GM19438 (cell line): ENCODE measurements around the gene SMIM13.
"Not testable (repeated sequence)": the region's sequence is repeated elsewhere in the genome, so short reads cannot be mapped to it uniquely, and the experiment has no call there.

Experiments
- ATAC-seq: cut with Tn5 transposase; IDR thresholded peaks from one replicate; pipeline ENCODE4 v1.9.1; 2021; ENCODE audit warnings: low read depth; ENCODE audit not compliant: unreplicated experiment

SMIM13 gene

GRCh38 chr6:11083491-11083890 is 10.1 kb upstream of the SMIM13 start:
- ATAC-seq = no peak

- no peak for ATAC-seq
Measured at GRCh38 chr6:11083956-11084355, 9.7 kb upstream of the SMIM13 start.

DNA sequence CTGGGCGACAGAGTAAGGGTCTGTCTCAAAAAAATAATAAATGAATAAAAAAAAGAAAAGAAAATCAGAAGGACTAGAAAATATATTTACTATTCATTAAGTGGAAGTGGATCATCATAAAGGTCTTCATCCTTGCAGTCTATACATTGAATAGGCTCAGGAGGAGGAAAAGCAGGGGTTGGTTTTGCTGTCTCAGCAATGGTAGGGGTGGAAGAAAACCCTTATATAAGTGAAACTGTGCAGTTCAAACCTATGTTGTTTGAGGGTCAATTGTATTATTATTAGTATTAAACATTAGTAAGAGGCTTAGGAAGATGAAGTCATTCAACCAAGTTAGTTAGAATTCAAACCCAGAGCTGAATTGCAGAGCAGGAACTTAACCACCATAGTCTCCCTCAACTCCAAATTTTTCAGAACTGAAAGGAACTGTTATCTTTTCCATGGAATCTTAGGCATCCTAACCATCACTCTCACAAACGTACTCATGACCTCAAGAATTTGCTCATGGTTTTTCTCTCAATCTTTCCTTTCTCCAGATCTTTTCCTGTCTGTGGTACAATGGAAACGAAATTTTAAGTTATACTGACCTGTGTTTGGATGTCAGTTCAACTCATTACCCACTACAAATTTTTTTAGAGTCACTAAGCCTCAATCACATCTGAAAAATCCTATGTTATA is 7.7 kb upstream of the SMIM13 start:
- no peak for ATAC-seq

DNA sequence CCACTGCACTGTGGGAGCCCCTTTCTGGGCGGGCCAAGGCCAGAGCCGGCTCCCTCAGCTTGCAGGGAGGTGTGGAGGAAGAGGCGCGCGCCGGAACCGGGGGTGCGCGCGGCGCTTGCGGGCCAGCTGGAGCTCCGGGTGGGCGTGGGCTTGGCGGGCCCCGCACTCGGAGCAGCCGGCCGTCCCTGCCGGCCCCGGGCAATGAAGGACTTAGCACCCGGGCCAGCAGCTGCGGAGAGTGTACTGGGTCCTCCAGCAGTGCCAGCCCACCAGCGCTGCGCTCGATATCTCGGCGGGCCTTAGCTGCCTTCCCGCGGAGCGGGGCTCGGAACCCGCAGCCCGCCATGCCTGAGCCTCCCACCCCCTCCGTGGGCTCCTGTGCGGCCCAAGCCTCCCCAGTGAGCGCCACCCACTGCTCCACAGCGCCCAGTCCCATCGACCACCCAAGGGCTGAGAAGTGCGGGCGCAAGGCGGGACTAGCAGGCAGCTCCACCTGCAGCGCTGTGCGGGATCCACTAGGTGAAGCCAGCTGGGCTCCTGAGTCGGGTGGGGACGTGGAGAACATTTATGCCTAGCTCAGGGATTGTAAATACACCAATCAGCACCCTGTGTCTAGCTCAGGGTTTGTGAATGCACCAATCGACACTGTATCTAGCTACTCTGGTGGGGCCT is 6.4 kb upstream of the SMIM13 start:
- ATAC-seq = not testable (repeated sequence)

GRCh38 chr6:11089695-11090094 is 3.9 kb upstream of the SMIM13 start:
- ATAC-seq = no peak

- not testable (repeated sequence) for ATAC-seq
Measured at GRCh38 chr6:11091141-11091540, 2.5 kb upstream of the SMIM13 start.

- peak; percentile 43 for ATAC-seq
Measured at GRCh38 chr6:11092668-11093375, 812 bp upstream of the SMIM13 start.

- peak; percentile 17 for ATAC-seq
Measured at GRCh38 chr6:11093376-11093625, 333 bp upstream of the SMIM13 start.

DNA sequence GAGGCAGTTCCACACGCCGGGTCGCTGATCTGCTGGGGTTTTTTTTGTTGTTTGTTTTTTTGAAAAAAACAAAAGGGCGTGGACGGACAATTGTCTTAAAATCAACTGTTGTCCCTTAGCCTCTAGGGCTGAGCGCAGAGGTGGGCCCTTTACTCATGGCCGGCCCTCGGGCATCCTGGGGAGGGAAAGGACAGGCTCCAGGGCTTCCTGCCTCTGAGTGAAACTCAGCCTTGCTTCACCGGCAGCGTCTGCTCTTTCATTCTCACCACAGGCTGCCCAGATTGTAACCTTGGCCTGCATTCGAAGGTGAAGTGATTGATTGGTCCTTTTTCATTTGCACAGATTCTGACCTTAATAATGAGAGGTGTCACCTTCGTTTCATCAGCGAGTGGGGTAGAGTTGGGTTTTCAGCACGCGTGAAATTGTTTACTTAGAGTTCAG is 797 bp downstream of the SMIM13 start:
- peak; percentile 37 for ATAC-seq

- ATAC-seq = no peak
Measured at GRCh38 chr6:11094941-11095340, 1.3 kb downstream of the SMIM13 start.

GRCh38 chr6:11096109-11096508 is 2.5 kb downstream of the SMIM13 start:
- ATAC-seq = no peak

DNA sequence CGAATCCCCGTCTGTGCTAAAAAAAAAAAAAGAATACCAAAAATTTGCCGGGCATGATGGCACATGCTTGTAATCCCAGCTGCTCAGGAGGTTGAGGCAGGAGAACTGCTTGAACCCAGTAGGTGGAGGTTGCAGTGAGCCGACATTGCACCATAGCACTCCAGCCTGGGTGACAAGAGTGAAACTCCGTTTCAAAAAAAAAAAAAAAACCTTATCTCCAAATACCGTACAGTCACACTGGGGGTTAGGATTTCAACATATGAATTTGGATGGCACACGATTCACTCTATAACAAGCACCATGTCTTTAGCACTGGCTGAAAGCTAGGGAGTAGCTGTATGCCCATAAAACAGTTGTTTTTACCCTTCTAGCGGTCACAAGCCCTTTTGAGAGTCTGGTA is 3.8 kb downstream of the SMIM13 start:
- ATAC-seq = no peak

GRCh38 chr6:11098004-11098403 is 4.4 kb downstream of the SMIM13 start:
- no peak for ATAC-seq

GRCh38 chr6:11101417-11101816 is 7.8 kb downstream of the SMIM13 start:
- ATAC-seq = no peak

GRCh38 chr6:11103065-11103464 is 9.4 kb downstream of the SMIM13 start:
- no peak for ATAC-seq

GRCh38 chr6:11108726-11109125 is 15.1 kb downstream of the SMIM13 start:
- no peak for ATAC-seq

- no peak for ATAC-seq
Measured at GRCh38 chr6:11110921-11111768, 17.5 kb downstream of the SMIM13 start, which contains the start of gene ERVFRD-1. TSS of gene ERVFRD-1 (minus strand) at chr6:11111725. CDS start at chr6:11105310, 6,415 bp downstream.

GRCh38 chr6:11111769-11112437 is 18.3 kb downstream of the SMIM13 start:
- ATAC-seq = no peak

- no peak for ATAC-seq
Measured at GRCh38 chr6:11113038-11113437, 19.4 kb downstream of the SMIM13 start.

GRCh38 chr6:11115808-11116536 is 22.3 kb downstream of the SMIM13 start:
- not testable (repeated sequence) for ATAC-seq
